Kidney capillary endothelial cell (primary cell): ENCODE data around the gene POLR1B.
A peak's percentile ranks its signal among the peaks of the same experiment; 100 is the strongest.
"Not testable (repeated sequence)": the region's sequence is repeated elsewhere in the genome, so short reads cannot be mapped to it uniquely, and the experiment has no call there.

Experiments used
- DNase-seq: peaks from one replicate; pipeline ENCODE4 v3.0.0-alpha.2; 2018; ENCODE audit warnings: low spot score

POLR1B gene

DNA sequence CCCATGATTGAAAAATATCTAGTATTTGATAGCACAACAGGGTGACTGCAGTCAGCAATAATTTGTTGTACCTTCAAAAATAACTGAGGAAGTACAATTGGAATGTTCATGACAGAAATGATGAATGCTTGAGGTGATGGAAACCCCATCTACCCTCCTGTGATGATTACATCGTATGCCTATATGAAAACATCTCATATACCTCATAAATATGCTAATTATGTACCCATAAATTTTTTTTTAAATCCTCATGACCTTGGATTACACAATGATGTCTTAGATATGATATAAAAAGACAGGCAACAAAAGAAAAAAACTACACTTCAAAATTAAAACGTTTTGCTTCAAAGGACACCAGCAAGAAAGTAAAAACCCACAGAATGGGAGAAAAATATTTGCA, 1.4 kb upstream of the POLR1B start:
- no peak for DNase-seq

DNA sequence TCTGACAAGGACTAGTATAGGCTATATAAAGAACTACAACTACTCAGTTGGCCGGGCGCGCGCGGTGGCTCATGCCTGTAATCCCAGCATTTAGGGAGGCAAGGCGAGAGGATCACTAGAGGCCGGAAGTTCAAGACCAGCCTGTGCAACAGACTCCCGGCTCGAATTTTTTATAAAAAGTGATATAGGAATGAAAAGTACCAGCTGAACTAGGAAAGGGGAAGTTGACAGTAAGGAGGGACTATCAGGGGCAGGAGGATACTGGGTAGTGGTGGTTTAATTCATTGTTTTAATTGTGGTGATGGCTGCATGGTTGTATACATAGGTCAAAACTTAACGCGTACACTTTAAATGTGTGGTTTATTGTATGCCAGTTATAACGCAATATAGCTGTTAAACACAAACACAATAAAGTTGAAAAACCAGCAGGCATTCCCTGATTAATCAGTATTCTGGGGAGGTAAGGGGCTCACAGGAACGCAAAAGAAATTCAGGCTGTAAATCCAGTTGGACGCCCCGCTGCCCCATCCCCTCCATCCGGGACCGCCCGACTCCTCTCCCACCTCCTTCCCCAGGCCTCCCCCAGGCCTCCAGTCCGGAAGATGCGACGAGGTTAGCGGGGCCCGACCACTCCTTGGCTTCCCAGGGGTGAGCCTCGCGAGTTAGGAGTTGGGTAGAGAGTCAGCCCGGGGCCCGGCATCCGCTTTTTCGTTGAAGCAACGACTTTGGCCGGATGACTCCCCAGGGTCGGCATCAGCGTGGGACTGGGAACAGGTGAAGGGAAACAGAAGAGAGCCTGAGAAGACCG, 746 bp upstream of the POLR1B start:
- DNase-seq = peak; percentile 63

DNA sequence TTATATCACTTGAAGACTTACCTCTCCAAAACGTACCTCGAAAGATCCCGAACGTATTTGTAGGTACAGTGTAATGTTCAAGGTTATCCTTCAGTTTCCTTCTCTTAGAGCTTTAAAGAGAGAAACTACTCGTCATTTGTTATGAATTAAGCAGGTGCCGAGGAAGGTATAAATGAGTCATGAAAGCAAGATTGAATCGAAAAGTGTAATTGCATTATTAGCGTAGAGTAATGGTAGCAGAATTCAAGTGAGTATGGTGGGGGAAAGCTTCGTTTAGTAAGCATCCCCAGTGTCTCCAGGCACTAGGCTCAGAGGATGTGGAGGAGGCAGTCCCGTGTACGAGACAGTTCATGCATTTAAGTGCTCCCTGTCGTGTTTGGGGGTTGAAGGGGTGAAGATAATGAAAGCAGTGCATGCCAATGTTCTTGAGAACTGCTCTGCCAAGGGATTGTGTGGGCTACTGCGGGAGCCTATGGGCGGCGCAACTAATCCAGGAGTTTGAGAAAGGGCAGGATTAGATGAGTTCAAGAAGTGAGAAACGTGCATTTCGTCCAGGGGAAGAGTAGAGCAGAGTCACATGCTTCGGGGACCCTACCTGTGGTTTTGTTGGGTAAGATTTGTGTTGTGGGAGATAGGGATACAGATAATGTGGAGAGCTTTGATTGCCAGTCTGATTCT, 858 bp downstream of the POLR1B start:
- peak; percentile 23 for DNase-seq

DNA sequence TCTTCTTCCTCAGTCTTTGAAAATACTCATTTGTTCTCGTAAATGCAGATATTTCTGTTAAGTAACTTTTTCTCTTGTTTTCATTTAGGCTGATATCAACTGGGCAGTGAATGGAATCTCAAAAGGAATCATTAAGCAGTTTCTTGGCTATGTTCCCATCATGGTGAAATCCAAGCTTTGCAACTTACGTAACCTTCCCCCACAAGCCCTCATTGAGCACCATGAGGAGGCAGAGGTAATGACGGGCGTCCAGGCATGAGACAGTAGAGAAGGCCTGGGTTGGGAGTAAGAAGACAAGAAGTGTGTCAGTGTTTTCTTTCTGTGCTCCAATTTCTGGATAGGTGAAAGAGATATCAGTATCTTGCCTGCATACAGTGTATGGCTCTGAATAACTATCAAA, 5.1 kb downstream of the POLR1B start:
- no peak for DNase-seq

DNA sequence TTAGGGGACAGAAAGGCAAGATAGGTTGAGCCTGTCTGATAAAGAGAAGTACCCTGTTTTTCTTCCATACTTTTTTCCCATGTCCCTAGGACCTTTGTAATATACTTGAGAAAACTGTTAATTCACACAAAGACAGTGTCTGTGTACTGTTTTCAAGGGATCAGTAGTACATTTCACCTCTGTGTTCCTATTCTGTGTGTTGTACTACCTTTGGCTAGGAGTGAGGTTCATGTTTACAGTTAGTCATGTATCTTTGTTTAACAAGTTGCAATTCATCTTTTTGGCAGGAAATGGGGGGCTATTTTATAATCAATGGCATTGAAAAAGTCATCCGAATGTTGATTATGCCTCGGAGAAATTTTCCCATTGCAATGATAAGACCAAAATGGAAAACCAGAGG, 6.7 kb downstream of the POLR1B start:
- no peak for DNase-seq

DNA sequence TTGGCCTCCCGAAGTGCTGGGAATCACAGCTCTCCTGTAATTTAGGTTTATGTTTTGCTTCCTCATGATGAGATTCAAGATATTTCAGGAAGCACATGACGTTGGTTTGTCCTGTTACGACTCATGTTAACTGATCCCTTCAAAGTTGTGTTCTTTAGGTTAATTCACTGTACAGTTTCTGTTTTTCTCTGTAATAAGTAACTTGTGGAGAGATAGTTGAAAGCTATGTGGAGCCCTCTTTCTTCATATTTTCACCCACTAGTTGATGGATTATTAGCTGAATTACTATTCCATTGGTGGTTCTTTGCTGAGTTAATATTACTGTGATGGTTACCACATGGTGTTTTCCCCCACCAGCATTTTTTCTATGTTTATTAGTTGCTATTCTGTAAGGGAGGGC, 23.8 kb downstream of the POLR1B start:
- DNase-seq = no peak

DNA sequence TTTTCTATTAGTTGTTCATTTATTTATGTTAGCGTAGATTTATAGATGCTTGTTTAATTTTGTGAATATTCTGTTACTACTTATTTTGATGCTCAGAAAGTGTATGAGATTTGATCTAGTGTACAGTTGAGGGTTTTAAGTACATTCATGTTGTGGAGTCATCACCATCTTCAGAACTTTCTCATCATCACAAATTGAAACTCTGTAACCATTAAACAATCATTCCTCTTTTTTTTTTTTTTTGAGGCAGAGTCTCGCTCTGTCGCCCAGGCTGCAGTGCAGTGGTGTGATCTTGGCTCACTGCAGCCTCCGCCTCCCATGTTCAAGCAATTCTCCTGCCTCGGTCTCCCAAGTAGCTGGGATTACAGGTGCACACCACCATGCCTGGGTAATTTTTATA, 24.2 kb downstream of the POLR1B start:
- not testable (repeated sequence) for DNase-seq

DNA sequence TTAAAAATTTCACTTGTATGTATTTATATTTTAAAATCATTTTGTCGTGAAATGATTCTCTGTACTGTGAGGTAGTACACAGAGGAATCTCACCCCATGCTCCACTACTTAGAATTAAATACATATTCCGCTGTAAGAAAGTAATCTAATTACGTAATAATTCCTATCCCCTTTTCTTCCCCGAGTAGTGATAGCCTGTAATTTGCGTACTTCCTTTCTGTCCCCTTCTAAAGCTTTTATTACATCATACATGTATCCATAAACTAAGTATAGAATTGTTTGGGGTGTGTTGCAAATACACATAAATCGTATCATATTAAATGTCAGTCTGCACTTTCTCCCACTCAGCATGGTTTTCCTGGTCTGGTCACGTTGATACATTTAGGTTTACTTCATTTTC, 29.7 kb downstream of the POLR1B start:
- no peak for DNase-seq

DNA sequence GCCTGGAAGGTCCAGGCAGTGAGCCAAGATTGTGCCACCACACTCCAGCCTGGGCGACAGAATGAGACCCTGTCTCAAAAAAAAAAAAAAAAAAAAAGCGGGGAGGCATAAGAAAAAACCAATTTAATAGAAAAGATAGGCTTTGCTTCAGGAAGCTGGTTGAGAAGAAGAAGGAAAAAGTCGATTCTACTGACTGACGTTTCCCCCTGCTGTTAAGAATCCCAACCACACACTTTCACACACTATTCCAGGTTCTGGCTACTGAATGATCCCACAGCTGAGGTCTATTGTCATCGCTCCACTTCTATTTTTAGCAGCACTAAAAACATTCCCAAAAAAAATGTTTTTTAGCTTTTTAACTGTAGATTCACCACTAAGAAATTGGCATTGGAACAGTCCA, 35.5 kb downstream of the POLR1B start:
- DNase-seq = no peak

DNA sequence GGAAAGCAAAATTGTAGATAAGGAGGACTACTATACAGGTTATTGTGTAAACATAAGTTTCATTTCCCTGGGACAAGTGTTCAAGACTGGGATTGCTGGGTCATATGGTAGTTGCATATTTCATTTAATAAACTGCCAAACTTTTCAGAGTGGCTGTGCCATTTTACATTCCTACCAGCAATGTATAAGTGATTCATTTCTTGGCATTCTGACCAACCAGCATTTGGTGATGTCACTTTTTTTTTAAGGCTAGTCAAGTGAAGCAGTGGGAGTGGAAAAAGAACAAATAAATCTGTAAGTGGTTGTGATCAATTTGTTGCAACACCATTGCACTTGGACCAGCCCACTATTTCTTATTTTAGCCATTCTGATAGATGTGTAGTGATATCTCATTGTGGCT, 37.0 kb downstream of the POLR1B start:
- peak; percentile 68 for DNase-seq

DNA sequence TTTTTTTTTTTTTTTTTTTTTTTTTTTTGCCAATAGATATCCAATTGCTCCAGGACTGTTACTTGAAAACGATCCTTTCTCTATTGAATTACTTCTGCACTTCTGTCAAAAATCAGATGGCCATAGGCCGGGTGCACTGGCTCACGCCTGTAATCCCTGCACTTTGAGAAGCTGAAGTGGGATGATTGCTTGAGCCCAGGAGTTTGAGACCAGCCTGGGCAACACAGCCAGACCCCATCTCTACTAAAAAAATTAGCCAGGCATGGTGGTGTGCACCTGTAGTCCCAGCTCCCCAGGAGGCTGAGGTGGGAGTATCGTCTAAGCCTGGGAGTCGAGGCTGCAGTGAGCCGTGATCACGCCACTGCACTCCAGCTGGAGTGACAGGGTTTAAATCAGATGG, 37.8 kb downstream of the POLR1B start:
- no peak for DNase-seq

DNA sequence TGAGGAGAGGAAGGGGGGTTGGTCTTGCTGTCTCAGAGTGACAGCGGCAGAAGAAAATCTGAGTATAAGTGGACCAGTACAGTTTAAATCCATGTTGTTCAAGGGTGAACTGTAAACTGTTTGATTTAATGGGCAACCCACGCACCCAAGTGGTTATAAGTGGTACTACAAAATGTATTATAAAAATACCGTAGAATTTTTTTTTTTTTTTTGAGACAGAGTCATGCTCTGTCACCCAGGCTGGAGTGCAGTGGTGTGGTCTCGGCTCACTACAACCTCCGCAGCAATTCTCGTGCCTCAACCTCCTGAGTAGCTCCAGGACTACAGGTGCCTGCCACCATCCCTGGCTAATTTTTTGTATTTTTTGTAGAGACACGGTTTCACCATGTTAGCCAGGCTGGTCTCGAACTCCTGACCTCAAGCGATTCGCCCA, 40.1 kb downstream of the POLR1B start:
- DNase-seq = peak; percentile 77

DNA sequence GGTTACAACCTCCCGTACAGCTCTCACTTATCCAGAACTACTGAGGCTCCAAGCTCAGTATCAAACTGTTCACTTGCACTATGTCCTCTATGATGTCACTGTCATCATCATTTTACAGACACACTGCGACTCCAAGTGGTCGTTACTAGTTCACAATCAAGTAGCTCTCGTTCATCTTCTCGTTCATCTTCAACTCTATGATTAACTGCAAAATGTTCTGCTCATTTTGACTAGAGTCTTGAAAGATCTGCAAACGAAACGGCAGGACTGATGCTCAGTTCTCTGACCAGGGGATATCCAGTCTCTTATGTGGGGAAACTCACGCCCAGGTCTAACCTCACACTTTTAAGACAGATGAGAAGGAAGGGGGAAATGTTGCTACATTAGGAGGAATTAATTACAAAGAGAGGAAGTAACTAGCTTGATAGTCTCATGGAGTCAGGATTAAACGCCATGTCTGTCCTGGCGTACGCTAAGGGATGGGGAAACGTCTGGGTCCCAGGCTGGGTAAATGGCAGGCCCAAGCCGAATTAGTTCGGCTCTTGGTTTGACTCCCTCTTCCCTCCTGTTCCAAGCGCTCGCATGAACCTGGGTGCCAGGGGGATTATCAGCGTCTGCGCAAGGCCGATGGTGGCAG, 41.4 kb downstream of the POLR1B start:
- peak; percentile 23 for DNase-seq

DNA sequence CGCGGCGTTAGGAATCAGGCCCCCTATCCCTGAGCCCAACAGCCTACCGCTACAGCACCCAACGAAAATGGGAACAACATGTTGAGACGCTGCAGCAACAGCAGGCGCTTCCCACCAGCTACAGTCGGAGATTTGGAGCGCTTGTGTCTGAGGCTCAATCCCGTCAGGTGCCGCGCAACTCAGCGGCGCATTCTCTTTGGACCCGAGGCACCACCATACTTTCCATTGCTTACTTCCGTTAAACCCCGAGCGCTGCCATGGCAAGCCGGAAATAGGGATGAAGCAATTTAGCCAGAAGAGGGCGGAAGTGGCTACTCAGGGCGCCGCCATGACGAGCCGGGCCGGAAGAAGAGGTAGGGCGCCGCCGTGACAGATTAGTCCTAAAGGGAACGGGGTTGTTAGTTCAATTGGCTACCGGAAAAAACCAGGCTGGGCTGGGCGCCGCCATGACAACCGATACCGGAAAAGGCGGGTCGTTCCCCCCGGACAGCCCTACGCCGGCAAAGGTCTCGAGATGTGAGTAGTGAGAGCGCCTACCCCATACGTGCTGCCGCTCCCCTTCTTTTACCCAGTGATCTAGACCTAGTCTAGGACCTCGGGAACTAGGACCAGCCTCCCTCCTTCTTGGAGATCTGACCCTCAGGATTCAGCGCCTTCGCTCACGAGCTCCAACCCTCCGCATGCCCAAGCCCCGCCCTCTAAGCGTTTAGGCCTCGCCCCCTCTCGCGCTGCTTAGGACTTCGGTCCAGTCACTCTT, 42.0 kb downstream of the POLR1B start, which contains the start of gene CHCHD5:
Gene CHCHD5, plus strand, starts transcription at position 476 of the 757 bp plus-strand sequence. Its CDS starts 39 bp downstream, at position 515.
- DNase-seq = peak; percentile 97

DNA sequence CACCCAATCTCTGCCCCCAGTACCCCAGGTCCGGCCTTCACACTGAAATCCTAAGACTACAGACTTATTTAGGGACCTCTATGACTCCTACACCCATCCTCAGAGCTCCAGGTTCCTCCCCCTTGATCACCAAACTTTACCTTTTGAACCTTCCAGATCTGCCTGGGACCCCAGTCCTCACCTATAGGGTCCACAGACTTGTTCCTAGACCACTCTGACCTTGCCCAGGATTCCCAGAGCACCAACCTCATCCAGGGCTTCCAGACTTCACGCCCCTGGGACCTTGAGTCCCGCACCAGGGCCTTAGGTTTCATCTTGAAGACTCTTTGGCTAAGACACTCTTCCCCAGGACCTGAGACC, 42.6 kb downstream of the POLR1B start:
- DNase-seq = no peak

DNA sequence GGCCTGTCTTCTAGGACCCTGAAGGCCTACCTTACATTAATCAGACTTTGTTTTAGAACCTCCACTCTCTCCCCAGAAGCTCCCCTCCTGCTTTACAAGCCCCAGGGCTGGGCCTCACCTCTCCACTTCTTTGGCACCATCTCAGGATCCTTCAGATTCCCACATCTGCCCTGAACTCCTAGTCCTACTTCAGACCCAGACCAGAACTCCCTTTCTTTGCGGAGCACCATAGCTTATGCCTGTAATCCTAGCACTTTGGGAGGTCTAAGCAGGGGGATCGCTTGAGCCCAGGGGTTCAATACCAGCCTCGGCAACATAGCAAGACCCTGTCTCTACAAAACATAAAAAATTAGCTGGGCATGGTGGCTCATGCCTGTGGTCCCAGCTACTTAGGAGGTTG, 43.1 kb downstream of the POLR1B start:
- no peak for DNase-seq

DNA sequence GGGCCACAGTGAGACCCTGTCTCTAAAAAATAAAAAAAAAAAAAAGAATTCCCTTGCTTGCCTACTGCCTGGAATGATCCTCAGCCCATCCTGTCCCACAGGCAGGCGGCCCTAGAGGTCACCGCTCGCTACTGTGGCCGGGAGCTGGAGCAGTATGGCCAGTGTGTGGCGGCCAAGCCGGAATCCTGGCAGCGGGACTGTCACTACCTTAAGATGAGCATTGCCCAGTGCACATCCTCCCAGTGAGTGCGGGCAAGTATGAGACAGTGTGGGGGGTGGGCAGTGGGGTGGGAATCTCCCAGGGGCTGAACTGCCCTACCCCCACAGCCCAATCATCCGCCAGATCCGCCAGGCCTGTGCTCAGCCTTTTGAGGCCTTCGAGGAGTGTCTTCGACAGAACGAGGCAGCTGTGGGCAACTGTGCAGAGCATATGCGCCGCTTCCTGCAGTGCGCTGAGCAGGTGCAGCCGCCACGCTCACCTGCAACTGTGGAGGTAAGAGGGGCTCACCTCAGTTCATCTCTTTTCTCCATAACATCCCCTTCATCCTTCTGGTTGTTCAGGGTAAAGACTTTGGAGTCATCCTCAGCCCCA, 43.7 kb downstream of the POLR1B start:
- DNase-seq = no peak

DNA sequence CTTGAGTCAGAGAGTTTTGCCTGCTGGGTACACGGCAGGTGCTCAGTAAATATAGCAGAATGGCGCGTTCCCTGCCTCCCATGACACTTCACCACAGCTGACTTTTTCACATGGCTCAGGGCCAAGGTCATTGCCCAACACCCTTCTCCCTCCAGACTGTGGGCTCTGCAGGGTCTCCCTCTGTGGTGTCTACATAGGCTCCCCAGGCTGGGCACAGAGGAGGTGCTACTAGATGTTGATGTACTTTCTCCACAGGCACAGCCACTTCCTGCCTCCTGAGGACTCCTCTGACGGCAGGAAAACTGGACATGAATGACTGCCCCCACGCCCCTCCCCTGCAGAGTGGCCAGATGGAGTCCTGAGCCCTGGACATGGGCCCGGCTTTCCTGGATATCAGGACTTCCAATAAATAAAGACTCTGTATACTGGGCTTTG, 46.4 kb downstream of the POLR1B start:
- no peak for DNase-seq

DNA sequence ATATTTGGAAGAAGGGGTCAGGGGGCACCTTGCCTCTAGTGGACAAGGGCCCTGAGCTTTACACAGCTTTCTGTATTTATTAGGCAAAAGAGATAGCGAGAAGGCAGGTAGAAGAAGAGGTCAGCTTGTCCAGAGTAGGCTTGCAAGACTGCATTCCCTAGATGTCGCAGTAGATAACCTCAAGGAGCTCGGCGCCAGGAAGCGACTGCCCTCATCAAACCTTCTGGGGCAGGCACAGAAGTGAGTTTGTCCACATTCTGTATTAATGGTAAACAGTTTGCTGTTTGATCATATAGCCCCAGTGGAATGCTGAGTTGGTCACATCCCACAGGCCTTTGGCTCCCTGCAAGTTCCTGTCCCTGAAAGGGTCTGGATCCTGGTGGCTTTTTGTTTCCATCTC, 49.1 kb downstream of the POLR1B start:
- DNase-seq = no peak

DNA sequence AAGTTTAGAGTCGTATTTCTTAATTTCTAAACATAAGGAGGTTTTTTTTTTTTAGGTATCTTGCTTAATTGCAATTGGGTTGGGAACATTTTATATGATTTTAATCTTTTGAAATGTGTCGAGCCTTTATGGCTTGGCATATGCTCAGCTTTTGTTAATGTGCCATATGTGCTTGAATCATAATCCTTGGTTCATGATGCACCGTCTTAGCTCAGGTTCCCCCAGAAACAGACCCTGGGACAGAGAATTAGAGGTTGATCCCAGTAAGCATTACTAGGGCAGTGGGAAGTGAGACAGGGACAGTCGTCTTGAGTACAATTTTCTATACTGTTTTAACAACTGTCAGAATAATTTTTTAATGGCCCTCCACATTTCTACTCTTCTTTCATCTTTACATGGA, 51.5 kb downstream of the POLR1B start:
- no peak for DNase-seq

DNA sequence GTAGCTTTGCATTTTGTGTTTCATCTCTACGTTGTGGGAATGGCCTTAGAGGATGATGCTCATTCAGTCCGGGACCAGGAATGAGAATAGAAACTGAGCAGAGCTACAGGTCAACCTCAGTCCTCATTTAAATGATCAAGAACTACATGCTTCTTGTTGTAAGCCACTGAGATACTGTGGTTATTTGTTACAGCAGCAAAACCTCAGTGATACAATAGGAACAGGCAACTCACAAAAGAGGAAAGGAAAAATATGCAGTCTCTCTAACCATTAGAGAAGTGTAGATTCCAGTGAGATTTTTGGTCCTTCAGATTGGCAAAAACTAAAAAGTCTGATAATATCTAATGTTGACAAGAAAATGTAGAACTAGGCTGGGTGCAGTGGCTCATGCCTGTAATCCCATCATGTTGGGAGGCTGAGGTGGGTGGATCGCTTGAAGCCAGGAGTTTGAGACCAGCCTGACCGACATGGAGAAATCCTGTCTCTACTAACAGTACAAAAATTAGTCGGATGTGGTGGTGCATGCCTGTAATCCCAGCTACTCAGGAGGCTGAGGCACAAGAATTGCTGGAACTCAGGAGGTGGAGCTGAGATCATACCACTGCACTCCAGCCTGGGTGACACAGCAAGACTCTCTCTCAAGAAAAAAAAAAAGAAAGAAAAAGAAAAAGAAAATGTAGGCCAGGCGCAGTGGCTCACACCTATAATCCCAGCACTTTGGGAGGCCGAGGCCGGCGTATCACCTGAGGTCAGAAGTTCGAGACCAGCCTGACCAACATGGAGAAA, 55.5 kb downstream of the POLR1B start:
- no peak for DNase-seq
